ENCODE measurements around the gene LZTFL1. TPM values are rescaled to one million over a fixed set of nuclear protein-coding genes. Genes with fewer than 3 reads are reported as not detected.

Gene LZTFL1
- total RNA-seq, 4 donors from 2014 or later, result 6.4 to 14.3 (median 12.0) TPM

DNA sequence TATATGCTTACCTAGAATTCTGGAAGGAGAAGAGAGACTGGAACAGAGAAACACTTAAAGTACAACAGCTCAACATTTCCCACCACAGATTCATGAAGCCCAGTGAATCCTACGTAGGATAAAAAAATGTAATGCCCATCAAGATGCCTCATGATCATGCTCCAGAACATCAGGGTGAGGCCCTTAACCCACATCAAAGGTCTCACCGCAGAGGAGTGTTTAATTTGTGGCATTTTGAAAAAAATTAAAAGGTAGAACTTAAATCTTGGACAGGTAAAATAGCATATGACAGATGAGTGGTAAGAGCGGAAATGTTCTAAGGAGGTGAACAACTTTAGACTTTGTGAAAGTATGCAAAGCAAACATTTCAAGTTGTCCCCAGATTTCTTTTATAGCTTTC lies 35.8 kb downstream of the LZTFL1 start:
- intact Hi-C loops (cut with DNase I), result no loop called here
- no peaks in the 10 kb centered on the region for H3K27me3 ChIP-seq
- DNase-seq, result no peak
- H3K4me3 ChIP-seq, result no peak overlapping the region
- H3K4me1 ChIP-seq, result no peaks in the 10 kb centered on the region
- WGBS, 2 donors, result 84% methylated on average over 3 of the region's 3 CpGs
- H3K27ac ChIP-seq, result no peak overlapping the region
- no peaks in the 10 kb centered on the region for H3K36me3 ChIP-seq
- no peaks in the 10 kb centered on the region for H3K9me3 ChIP-seq
- TF ChIP-seq, protein P1, sequence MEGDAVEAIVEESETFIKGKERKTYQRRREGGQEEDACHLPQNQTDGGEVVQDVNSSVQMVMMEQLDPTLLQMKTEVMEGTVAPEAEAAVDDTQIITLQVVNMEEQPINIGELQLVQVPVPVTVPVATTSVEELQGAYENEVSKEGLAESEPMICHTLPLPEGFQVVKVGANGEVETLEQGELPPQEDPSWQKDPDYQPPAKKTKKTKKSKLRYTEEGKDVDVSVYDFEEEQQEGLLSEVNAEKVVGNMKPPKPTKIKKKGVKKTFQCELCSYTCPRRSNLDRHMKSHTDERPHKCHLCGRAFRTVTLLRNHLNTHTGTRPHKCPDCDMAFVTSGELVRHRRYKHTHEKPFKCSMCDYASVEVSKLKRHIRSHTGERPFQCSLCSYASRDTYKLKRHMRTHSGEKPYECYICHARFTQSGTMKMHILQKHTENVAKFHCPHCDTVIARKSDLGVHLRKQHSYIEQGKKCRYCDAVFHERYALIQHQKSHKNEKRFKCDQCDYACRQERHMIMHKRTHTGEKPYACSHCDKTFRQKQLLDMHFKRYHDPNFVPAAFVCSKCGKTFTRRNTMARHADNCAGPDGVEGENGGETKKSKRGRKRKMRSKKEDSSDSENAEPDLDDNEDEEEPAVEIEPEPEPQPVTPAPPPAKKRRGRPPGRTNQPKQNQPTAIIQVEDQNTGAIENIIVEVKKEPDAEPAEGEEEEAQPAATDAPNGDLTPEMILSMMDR (IDR thresholded peaks at IDR 0.05), result no peak
- TF ChIP-seq POLR2A (IDR thresholded peaks at IDR 0.05), result no peak

DNA sequence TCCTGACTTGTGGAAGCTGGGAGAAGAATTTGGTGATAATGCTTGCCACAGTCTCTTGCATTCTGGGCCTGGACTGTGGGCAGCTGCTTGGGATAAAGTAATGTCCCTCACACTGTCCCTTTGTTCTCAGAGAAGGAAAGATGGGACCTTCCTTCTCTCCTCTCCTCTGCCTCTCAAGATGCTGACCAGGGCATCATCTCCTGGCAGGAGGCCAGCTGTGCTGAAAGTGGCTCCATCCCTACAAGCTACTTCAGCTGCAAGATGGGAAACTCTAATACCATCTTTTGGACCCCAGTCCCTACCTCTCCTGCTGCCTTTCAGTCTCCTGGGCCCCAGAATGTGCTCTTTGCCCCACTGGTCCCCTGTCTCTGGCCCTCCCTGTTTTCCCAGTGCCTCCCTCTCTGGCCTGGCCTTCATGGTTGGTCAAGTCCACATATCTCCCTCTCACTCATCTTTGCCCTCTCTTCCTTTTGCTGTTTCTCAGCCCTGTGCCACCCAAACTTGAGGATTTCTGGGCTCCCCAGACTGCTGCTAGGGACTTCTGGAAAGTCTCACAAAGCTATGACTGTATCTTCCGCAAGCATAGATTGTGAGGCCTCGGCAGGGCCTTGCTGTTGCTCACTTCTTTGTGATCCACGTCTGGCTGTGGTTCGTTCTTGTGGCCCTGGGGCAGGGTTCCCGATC lies 38.5 kb downstream of the LZTFL1 start:
- Histone ChIP-seq H3K36me3 (no peaks in the 10 kb centered on the region), H3K4me1 (no peaks in the 10 kb centered on the region), H3K27me3 (peaks cover 0 to 18% (median 0%) of the 10 kb centered on the region in 4 donors), H3K9me3 (no peaks in the 10 kb centered on the region), H3K4me3 (no peak overlapping the region), H3K27ac (no peak overlapping the region)
- intact Hi-C loops (cut with DNase I), result no loop called here
- WGBS, 2 donors, result 91 to 98% methylated on average over 5 of the region's 5 CpGs
- DNase-seq, result no peak
- no peak for TF ChIP-seq POLR2A (IDR thresholded peaks at IDR 0.05)
- TF ChIP-seq, protein P1 (IDR thresholded peaks at IDR 0.05), result no peak

DNA sequence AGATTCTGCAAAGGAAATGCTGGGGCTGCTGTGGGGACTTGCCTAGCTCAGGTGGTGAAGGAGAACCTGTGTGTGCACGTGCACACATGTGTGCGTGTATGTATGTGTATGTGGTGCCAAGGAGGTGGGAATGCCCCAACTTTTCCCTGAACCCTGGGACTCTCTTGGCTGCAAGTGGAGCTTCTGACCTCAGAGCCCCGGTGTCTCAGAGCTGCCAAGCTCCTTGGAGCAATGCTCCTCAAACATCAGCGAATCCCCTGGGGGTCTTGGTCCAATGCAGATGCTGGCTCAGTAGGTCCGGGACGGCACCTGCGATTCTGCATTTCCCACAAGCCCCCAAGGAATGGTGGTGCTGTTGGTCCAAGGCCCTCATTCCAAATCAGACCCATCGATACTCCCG lies 39.8 kb downstream of the LZTFL1 start:
- 67 to 86% methylated on average over 3 to 7 of the region's 9 CpGs for WGBS, 2 donors
- H3K9me3 ChIP-seq, result no peaks in the 10 kb centered on the region
- H3K27me3 ChIP-seq, result peaks cover 0 to 31% (median 1%) of the 10 kb centered on the region in 4 donors
- intact Hi-C loops (cut with DNase I), result no loop called here
- H3K36me3 ChIP-seq, result no peaks in the 10 kb centered on the region
- no peak overlapping the region for H3K4me3 ChIP-seq
- TF ChIP-seq POLR2A (IDR thresholded peaks at IDR 0.05), result no peak
- TF ChIP-seq, protein P1 (IDR thresholded peaks at IDR 0.05), result no peak
- no peak for DNase-seq
- no peak overlapping the region for H3K27ac ChIP-seq
- H3K4me1 ChIP-seq, result no peaks in the 10 kb centered on the region

DNA sequence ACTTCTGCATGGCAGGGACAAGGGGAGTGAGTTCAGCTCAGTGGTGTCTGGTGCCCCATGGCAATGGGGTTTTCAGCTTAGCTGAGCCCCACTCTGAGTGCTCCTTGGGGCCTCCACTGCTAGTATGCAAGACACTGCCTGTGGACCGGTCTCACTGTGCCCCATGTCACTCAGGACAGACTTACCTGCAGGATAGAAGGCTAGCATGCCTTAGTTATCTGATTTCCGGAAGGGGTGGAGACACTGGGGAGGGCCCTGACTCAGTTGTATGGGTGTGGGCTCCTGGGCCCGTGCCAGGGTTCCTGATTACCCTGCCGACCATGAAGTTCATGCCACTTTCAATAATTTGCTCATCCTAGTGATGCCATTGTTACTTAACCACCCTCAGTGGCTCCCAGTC lies 41.3 kb downstream of the LZTFL1 start:
- TF ChIP-seq, protein P1 (IDR thresholded peaks at IDR 0.05), result no peak
- no peak for TF ChIP-seq POLR2A (IDR thresholded peaks at IDR 0.05)
- peaks cover 5 to 46% (median 11%) of the 10 kb centered on the region in 4 donors for H3K27me3 ChIP-seq
- H3K9me3 ChIP-seq, result no peaks in the 10 kb centered on the region
- H3K36me3 ChIP-seq, result no peaks in the 10 kb centered on the region
- H3K27ac ChIP-seq, result no peak overlapping the region
- H3K4me3 ChIP-seq, result no peak overlapping the region
- intact Hi-C loops (cut with DNase I), result no loop called here
- no peak for DNase-seq
- H3K4me1 ChIP-seq, result peaks cover 5 to 13% (median 12%) of the 10 kb centered on the region in 3 donors
- WGBS, 2 donors, result 47 to 75% methylated on average over 2 of the region's 4 CpGs

DNA sequence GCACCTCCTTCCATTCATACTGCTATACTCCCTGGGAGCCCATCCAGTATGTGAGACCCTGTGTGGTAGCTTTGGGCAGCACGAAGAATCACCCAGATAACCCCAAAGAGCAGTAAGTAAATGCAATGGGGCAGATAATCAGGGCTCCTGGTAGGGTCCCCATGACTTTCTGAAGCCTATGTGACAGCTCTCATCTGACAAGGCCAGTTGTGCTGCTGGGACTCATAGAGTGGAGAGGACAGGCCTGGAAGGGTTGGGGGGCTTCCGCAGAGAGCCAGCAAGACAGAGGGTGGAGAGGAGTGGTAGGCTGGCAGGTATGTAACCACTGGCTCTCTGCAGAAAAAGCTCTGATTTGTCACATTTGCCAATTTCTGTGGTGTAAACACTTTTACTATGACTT lies 42.3 kb downstream of the LZTFL1 start:
- DNase-seq, result no peak
- intact Hi-C loops (cut with DNase I), result no loop called here
- 100% methylated on average over 1 of the region's 2 CpGs for WGBS, 2 donors
- Histone ChIP-seq H3K27me3 (peaks cover 5 to 56% (median 12%) of the 10 kb centered on the region in 4 donors), H3K4me1 (peaks cover 5 to 15% (median 12%) of the 10 kb centered on the region in 3 donors), H3K27ac (no peak overlapping the region), H3K36me3 (no peaks in the 10 kb centered on the region), H3K4me3 (no peak overlapping the region), H3K9me3 (no peaks in the 10 kb centered on the region)
- no peak for TF ChIP-seq POLR2A (IDR thresholded peaks at IDR 0.05)
- TF ChIP-seq, protein P1 (IDR thresholded peaks at IDR 0.05), result no peak

Measured in esophagus squamous epithelium (tissue), 5 donors.